ENCODE measurements around the gene TXNDC11. TPM values are rescaled to one million over a fixed set of nuclear protein-coding genes. Genes with fewer than 3 reads are reported as not detected.
A peak's percentile ranks its signal among the peaks of the same experiment; 100 is the strongest.

TXNDC11 gene
- polyA plus RNA-seq, 1 experiment: 35.8 TPM

DNA sequence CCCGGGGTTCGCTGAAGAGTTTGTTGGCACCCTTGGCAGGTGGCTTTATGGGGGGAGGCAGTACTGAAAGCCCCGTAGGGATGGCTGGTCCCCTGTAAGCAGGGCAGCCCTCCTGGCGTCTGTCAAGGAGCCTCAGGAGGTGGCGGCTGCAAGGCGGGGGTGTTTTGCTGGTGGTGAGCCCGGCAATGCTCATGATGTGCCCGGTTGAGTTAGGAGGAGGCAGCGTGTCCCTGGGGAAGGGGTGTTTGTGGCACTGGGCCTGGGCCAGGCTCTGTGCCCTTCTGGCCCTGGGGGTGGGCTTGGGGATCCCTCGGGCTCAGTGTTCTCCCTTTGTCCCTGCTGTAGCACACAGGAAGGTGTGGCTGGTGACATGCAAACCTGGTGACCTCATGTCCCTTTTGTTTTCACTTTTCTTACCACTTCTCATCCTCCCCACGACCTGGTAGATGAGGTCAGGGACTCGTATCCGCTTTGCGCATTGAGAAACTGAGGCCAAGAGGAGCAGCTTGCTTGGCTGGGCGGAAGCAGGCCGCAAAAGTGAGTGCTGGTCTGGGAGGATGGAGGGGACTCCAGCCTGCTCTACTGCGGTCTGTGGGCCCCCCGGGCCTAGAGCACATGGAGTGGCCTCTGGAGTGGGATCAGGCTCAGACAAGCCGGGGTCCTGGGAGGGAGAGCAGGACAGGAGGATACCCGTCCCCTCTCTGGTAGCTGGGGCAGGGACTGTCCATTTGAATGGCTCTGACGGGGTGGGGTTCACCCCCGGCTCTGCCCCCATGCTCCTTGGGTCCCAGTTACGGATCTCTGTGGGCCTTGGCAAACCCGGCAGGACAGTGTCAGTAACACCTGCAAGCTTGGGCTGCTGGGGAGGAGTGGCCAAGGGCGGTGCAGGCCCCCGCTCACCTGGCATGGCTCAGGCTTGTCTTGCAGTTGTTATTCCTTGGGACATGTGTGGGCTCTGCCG lies 72.2 kb downstream of the TXNDC11 start:
- H3K4me3 ChIP-seq (ENCODE audit: low read depth, low read length): peak overlapping the region; percentile 86
- H3K9me3 ChIP-seq (ENCODE audit: control insufficient read depth, insufficient read depth, low read length): no peaks in the 10 kb centered on the region
- DNase-seq (ENCODE audit: low read depth, low spot score): no peak
- H3K27ac ChIP-seq (ENCODE audit: low read depth, low read length): no peak overlapping the region
- H3K27me3 ChIP-seq (ENCODE audit: control insufficient read depth, insufficient read depth, low read length): no peaks in the 10 kb centered on the region
- no peak for TF ChIP-seq CTCF (IDR thresholded peaks at IDR 0.05; ENCODE audit: low read depth, low read length)
- CTCF ChIA-PET: interaction anchor here (1.2 kb wide), 1 partner anchor 264 kb away, joined by 8 read pairs; no protein-coding TSS in a partner anchor
- POLR2A ChIA-PET: interaction anchor here (1.2 to 1.3 kb wide), 2 partner anchors 30 to 40 kb away, joined by 3 to 4 read pairs; no protein-coding TSS in a partner anchor

- ChIA-PET POLR2A (interaction anchor here (1.2 to 1.3 kb wide), 2 partner anchors 29 to 40 kb away, joined by 3 to 4 read pairs; no protein-coding TSS in a partner anchor), CTCF (interaction anchor here (0.6 to 1.2 kb wide), 2 partner anchors 24 to 264 kb away, joined by 5 to 8 read pairs; no protein-coding TSS in a partner anchor)
- no peak for TF ChIP-seq CTCF (IDR thresholded peaks at IDR 0.05; ENCODE audit: low read depth, low read length)
- Histone ChIP-seq H3K4me3 (ENCODE audit: low read depth, low read length) (peak overlapping the region; percentile 86), H3K9me3 (ENCODE audit: control insufficient read depth, insufficient read depth, low read length) (no peaks in the 10 kb centered on the region), H3K27ac (ENCODE audit: low read depth, low read length) (no peak overlapping the region), H3K27me3 (ENCODE audit: control insufficient read depth, insufficient read depth, low read length) (no peaks in the 10 kb centered on the region)
- no peak for DNase-seq (ENCODE audit: low read depth, low spot score)
Measured at GRCh38 chr16:11669380-11670146, 73.1 kb downstream of the TXNDC11 start.

GRCh38 chr16:11668623-11669379 lies 73.9 kb downstream of the TXNDC11 start:
- DNase-seq (ENCODE audit: low read depth, low spot score): no peak
- Histone ChIP-seq H3K27ac (ENCODE audit: low read depth, low read length) (no peak overlapping the region), H3K27me3 (ENCODE audit: control insufficient read depth, insufficient read depth, low read length) (no peaks in the 10 kb centered on the region), H3K4me3 (ENCODE audit: low read depth, low read length) (peak overlapping the region; percentile 86), H3K9me3 (ENCODE audit: control insufficient read depth, insufficient read depth, low read length) (no peaks in the 10 kb centered on the region)
- TF ChIP-seq CTCF (IDR thresholded peaks at IDR 0.05; ENCODE audit: low read depth, low read length): no peak
- CTCF ChIA-PET: interaction anchor here (0.6 to 1.2 kb wide), 3 partner anchors 15 to 263 kb away, joined by 3 to 8 read pairs (median 5); no protein-coding TSS in a partner anchor
- POLR2A ChIA-PET: interaction anchor here (1.2 to 1.3 kb wide), 2 partner anchors 28 to 39 kb away, joined by 3 to 4 read pairs; no protein-coding TSS in a partner anchor

DNA sequence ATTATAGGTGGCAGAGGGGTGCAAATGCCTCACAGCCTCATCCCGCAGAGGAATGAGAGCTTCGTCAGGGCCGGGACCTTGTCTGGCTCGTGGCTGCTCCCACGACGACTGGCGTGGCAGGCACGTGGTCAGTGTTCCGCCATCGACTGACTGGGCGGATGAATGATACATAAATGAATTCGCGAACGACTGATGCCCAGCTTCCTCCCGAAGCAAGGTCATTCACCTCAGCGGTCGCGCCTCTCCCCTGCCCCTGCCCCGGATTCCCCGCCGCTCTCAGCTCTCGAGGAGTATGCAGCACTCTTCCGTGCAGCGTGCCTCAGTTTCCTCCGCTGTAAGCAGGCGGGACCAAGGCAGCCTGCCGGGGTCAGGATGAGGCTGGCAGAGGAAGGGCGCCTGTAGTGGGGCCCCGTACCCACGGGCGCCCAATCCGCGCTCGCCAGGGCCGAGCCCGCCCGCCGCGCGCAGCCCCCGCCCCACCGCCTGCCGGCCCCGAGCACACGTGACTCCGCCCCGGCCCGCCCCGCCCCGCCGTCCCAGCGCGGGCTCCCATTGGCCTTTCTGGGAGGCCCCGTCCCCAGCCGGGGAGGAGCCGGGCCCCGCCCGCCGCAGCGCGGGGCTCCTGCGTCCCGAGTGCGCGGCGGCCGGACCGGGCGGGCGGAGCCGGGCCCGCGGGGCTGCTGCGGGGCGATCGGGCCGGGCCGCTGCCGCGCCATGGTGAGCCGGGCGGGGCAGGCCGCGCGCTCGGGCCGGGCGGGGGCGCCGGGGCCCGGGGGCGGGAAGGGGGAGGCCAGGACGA lies 74.6 kb downstream of the TXNDC11 start, which contains the start of gene SNN:
SNN (plus strand) TSS at position 632 of the 799 bp plus-strand sequence. CDS start 7,605 bp downstream, outside the sequence.
- CTCF ChIA-PET: interaction anchor here (1.4 to 2.6 kb wide), 3 partner anchors 137 to 272 kb away, joined by 3 to 7 read pairs (median 5); no protein-coding TSS in a partner anchor
- peak; percentile 24 for DNase-seq (ENCODE audit: low read depth, low spot score)
- POLR2A ChIA-PET: interaction anchor here (0.8 kb wide), 1 partner anchor 27 kb away, joined by 3 read pairs; no protein-coding TSS in a partner anchor
- TF ChIP-seq CTCF (IDR thresholded peaks at IDR 0.05; ENCODE audit: low read depth, low read length): no peak
- Histone ChIP-seq H3K27me3 (ENCODE audit: control insufficient read depth, insufficient read depth, low read length) (no peaks in the 10 kb centered on the region), H3K27ac (ENCODE audit: low read depth, low read length) (no peak within 1 kb of the TSS), H3K9me3 (ENCODE audit: control insufficient read depth, insufficient read depth, low read length) (no peaks in the 10 kb centered on the region), H3K4me3 (ENCODE audit: low read depth, low read length) (peak within 1 kb of the TSS; percentile 86)
